Transverse colon (tissue), 4 donors: ENCODE data around the gene FUS.

ENCODE experiments used
- EP300 ChIP-seq: sonication (generic); formaldehyde crosslinking; IDR thresholded peaks from one replicate; pipeline ENCODE4 v1.6.1; 2017; ENCODE audit warnings: antibody characterized with exemption, low read depth
- POLR2A ChIP-seq: fragments of 450-650 bp; IDR thresholded peaks from one replicate; pipeline ENCODE4 v1.6.1; 2016; ENCODE audit warnings: antibody characterized with exemption, mild to moderate bottlenecking, moderate library complexity
- POLR2AphosphoS5 ChIP-seq, 3 donors: sonication (generic); formaldehyde crosslinking; IDR thresholded peaks; one replicate each; pipeline ENCODE4 v1.6.1; 2016; ENCODE audit warnings: antibody characterized with exemption in 3 of 3
- TF ChIP-seq, protein P1 (sequence below), 5 experiments: fragments of 200-600 bp in 3 of 5; fragments of 450-650 bp in 2 of 5; sonication (generic) in 3 of 5; IDR thresholded peaks; 1 replicate in 2 of 5; 2 replicates in 3 of 5; pipeline ENCODE4 v1.5.1; 2016 to 2017; ENCODE audit warnings: antibody characterized with exemption in 5 of 5, inconsistent platforms in 3 of 5, mild to moderate bottlenecking in 2 of 5, moderate library complexity in 1 of 5

DNA sequence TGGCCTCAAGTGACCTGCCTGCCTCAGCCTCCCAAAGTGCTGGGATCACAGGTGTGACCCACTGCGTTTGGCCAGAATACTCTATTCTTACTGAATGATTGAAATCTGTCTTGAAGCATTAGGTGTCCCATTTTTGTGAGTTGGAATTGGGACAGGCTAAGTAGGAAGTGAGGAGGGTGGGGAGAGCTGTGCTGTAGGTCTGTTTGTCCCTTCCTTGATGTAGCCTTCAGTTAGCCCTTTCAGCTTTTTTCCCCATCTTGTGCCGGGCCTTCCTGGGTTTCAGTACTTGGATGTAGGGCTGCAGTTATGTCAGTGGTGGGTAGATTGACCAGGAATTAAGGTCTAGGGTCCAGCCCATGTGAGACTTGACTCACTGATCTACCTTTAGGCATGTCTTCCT is 13.9 kb downstream of the FUS start:
- TF ChIP-seq POLR2AphosphoS5 (IDR thresholded peaks at IDR 0.05) = no peak
- TF ChIP-seq, protein P1, sequence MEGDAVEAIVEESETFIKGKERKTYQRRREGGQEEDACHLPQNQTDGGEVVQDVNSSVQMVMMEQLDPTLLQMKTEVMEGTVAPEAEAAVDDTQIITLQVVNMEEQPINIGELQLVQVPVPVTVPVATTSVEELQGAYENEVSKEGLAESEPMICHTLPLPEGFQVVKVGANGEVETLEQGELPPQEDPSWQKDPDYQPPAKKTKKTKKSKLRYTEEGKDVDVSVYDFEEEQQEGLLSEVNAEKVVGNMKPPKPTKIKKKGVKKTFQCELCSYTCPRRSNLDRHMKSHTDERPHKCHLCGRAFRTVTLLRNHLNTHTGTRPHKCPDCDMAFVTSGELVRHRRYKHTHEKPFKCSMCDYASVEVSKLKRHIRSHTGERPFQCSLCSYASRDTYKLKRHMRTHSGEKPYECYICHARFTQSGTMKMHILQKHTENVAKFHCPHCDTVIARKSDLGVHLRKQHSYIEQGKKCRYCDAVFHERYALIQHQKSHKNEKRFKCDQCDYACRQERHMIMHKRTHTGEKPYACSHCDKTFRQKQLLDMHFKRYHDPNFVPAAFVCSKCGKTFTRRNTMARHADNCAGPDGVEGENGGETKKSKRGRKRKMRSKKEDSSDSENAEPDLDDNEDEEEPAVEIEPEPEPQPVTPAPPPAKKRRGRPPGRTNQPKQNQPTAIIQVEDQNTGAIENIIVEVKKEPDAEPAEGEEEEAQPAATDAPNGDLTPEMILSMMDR (IDR thresholded peaks at IDR 0.05) = no peak
- TF ChIP-seq POLR2A = no peak
- TF ChIP-seq EP300 = no peak
